HEK293T (cell line): ENCODE data around the gene CAPS2.

Experiments used
- CTCF ChIA-PET: fragments of 350-600 bp; formaldehyde crosslinking; extraction: SDS; loops from one replicate; lab custom pipeline; 2021; ENCODE audit warnings: antibody characterized with exemption, inconsistent platforms; lab: Yijun Ruan, JAX
- POLR2A ChIA-PET: fragments of 350-600 bp; formaldehyde crosslinking; extraction: SDS; loops from one replicate; lab custom pipeline; 2020; ENCODE audit warnings: antibody characterized with exemption, inconsistent platforms; lab: Yijun Ruan, JAX
- DNase-seq: peaks from one replicate; pipeline ENCODE4 v3.0.0; 2012; ENCODE audit warnings: mixed read lengths; ENCODE audit errors: extremely low spot score
- ARNT ChIP-seq: fragments of 450-650 bp; IDR thresholded peaks from 2 replicates; pipeline ENCODE4 v1.6.1; 2017; ENCODE audit warnings: mild to moderate bottlenecking
- BHLHE40 ChIP-seq: fragments of 450-650 bp; IDR thresholded peaks from 2 replicates; pipeline ENCODE4 v1.6.1; 2016; ENCODE audit warnings: mild to moderate bottlenecking, moderate library complexity, borderline replicate concordance
- CTBP1 ChIP-seq: fragments of 450-650 bp; IDR thresholded peaks from 2 replicates; pipeline ENCODE4 v1.6.1; 2016; ENCODE audit warnings: borderline replicate concordance
- ELF4 ChIP-seq: fragments of 450-650 bp; IDR thresholded peaks from 2 replicates; pipeline ENCODE4 v1.6.1; 2017; ENCODE audit warnings: antibody characterized with exemption
- FOXA1 ChIP-seq: fragments of 450-650 bp; IDR thresholded peaks from 2 replicates; pipeline ENCODE4 v1.6.1; 2016; ENCODE audit warnings: mild to moderate bottlenecking
- FOXK2 ChIP-seq: fragments of 450-650 bp; IDR thresholded peaks from 2 replicates; pipeline ENCODE4 v1.6.1; 2016; ENCODE audit warnings: mild to moderate bottlenecking
- FOXM1 ChIP-seq: fragments of 450-650 bp; IDR thresholded peaks from 2 replicates; pipeline ENCODE4 v1.6.1; 2017; ENCODE audit warnings: mild to moderate bottlenecking, borderline replicate concordance
- HDGF ChIP-seq: fragments of 450-650 bp; IDR thresholded peaks from 2 replicates; pipeline ENCODE4 v1.6.1; 2017; ENCODE audit warnings: antibody characterized with exemption, borderline replicate concordance
- L3MBTL2 ChIP-seq: fragments of 450-650 bp; conservative IDR thresholded peaks from 2 replicates; pipeline ENCODE4 v1.6.1; 2016; ENCODE audit warnings: mild to moderate bottlenecking
- LEF1 ChIP-seq: fragments of 450-650 bp; IDR thresholded peaks from 2 replicates; pipeline ENCODE4 v1.6.1; 2017; ENCODE audit warnings: mild to moderate bottlenecking, borderline replicate concordance
- NFRKB ChIP-seq: fragments of 450-650 bp; IDR thresholded peaks from 2 replicates; pipeline ENCODE4 v1.6.1; 2016; ENCODE audit warnings: mild to moderate bottlenecking, moderate library complexity
- PKNOX1 ChIP-seq: fragments of 450-650 bp; IDR thresholded peaks from 2 replicates; pipeline ENCODE4 v1.6.1; 2016
- SP1 ChIP-seq: fragments of 450-650 bp; IDR thresholded peaks from 2 replicates; pipeline ENCODE4 v1.6.1; 2017
- SUZ12 ChIP-seq: fragments of 450-650 bp; IDR thresholded peaks from 2 replicates; pipeline ENCODE4 v1.6.1; 2016; ENCODE audit warnings: mild to moderate bottlenecking
- TARDBP ChIP-seq: fragments of 450-650 bp; IDR thresholded peaks from 2 replicates; pipeline ENCODE4 v1.6.1; 2016
- ZNF384 ChIP-seq: fragments of 450-650 bp; IDR thresholded peaks from 2 replicates; pipeline ENCODE4 v1.6.1; 2016

CAPS2 gene

GRCh38 chr12:75334384-75335030 is 4.4 kb upstream of the CAPS2 start, which contains the start of gene GLIPR1L1:
Gene GLIPR1L1 (plus strand): TSS chr12:75334670. CDS start chr12:75334729, 59 bp downstream.
- ChIA-PET CTCF (interaction anchor here (0.6 to 1.1 kb wide), 4 partner anchors 9 to 423 kb away, joined by 3 to 5 read pairs (median 4); no protein-coding TSS in a partner anchor), POLR2A (interaction anchor here (0.6 to 1.1 kb wide), 2 partner anchors 56 to 1395 kb away, joined by 3 read pairs; partner anchors contain the start of gene GLIPR1L2)
- TF ChIP-seq FOXM1: no peak
- no peak for TF ChIP-seq SP1
- no peak for TF ChIP-seq LEF1
- no peak for TF ChIP-seq FOXK2
- TF ChIP-seq SUZ12: no peak
- no peak for TF ChIP-seq ZNF384
- TF ChIP-seq NFRKB: no peak
- TF ChIP-seq ARNT: no peak
- no peak; the same call in 1 of the 2 replicates for TF ChIP-seq L3MBTL2
- no peak for TF ChIP-seq BHLHE40
- TF ChIP-seq HDGF: no peak
- TF ChIP-seq PKNOX1: peak; percentile 57
- no peak for TF ChIP-seq TARDBP
- no peak for TF ChIP-seq ELF4
- 0 out of 2 replicates have a peak, but pooled peaks have one; percentile 42 for TF ChIP-seq CTBP1
- DNase-seq: peak; percentile 76

GRCh38 chr12:75327642-75328041 is 2.5 kb downstream of the CAPS2 start:
- no peak for DNase-seq
- TF ChIP-seq ARNT (no peak), SUZ12 (no peak), SP1 (no peak), LEF1 (no peak), TARDBP (no peak), BHLHE40 (no peak), HDGF (no peak), PKNOX1 (no peak), CTBP1 (no peak), ZNF384 (no peak), L3MBTL2 (no peak), NFRKB (no peak)
- POLR2A ChIA-PET: no interaction called here
- CTCF ChIA-PET: interaction anchor here (1.2 kb wide), 1 partner anchor 63 kb away, joined by 3 read pairs; the partner anchor contains the start of gene GLIPR1L2

GRCh38 chr12:75323663-75324062 is 6.5 kb downstream of the CAPS2 start:
- no peak for DNase-seq
- TF ChIP-seq FOXK2: no peak
- no peak for TF ChIP-seq BHLHE40
- TF ChIP-seq TARDBP: no peak
- TF ChIP-seq ELF4: no peak
- TF ChIP-seq FOXA1: no peak
- ChIA-PET POLR2A (interaction anchor here (1.2 kb wide), 1 partner anchor 67 kb away, joined by 3 read pairs; the partner anchor contains the start of gene GLIPR1L2), CTCF (no interaction called here)

GRCh38 chr12:75322464-75322863 is 7.7 kb downstream of the CAPS2 start:
- DNase-seq: no peak
- TF ChIP-seq NFRKB: no peak
- CTCF ChIA-PET: interaction anchor here (1.3 kb wide), 1 partner anchor 12 kb away, joined by 3 read pairs; the partner anchor contains the start of gene GLIPR1L1
- POLR2A ChIA-PET: no interaction called here

GRCh38 chr12:75317784-75318183 is 12.3 kb downstream of the CAPS2 start:
- no peak for DNase-seq
- no peak for TF ChIP-seq BHLHE40
- no peak for TF ChIP-seq FOXA1
- no peak for TF ChIP-seq SP1
- no peak for TF ChIP-seq NFRKB
- TF ChIP-seq CTBP1: no peak
- no peak for TF ChIP-seq ELF4
- no peak for TF ChIP-seq LEF1
- no peak for TF ChIP-seq SUZ12
- no peak for TF ChIP-seq L3MBTL2
- TF ChIP-seq HDGF: no peak
- TF ChIP-seq PKNOX1: no peak
- no peak for TF ChIP-seq FOXK2
- no peak for TF ChIP-seq TARDBP
- no peak for TF ChIP-seq FOXM1
- POLR2A ChIA-PET: no interaction called here
- CTCF ChIA-PET: no interaction called here

GRCh38 chr12:75315518-75315917 is 14.6 kb downstream of the CAPS2 start:
- ChIA-PET POLR2A (no interaction called here), CTCF (no interaction called here)
- TF ChIP-seq CTBP1 (no peak), PKNOX1 (no peak), BHLHE40 (no peak), ZNF384 (no peak)
- no peak for DNase-seq
